Esophagus muscularis mucosa (tissue), 3 donors: ENCODE data around the gene ZNF853.

Source experiments
- POLR2AphosphoS5 ChIP-seq, 2 donors: sonication (generic); formaldehyde crosslinking; IDR thresholded peaks; one replicate each; pipeline ENCODE4 v1.6.1; 2017; ENCODE audit warnings: antibody characterized with exemption in 2 of 2
- TF ChIP-seq, protein P1 (sequence below), 3 experiments: fragments of 200-600 bp in 2 of 3; fragments of 450-650 bp in 1 of 3; sonication (generic) in 2 of 3; IDR thresholded peaks; one replicate each; pipeline ENCODE4 v1.5.1; 2017 to 2019; ENCODE audit warnings: antibody characterized with exemption in 3 of 3, mild to moderate bottlenecking in 2 of 3, moderate library complexity in 1 of 3

DNA sequence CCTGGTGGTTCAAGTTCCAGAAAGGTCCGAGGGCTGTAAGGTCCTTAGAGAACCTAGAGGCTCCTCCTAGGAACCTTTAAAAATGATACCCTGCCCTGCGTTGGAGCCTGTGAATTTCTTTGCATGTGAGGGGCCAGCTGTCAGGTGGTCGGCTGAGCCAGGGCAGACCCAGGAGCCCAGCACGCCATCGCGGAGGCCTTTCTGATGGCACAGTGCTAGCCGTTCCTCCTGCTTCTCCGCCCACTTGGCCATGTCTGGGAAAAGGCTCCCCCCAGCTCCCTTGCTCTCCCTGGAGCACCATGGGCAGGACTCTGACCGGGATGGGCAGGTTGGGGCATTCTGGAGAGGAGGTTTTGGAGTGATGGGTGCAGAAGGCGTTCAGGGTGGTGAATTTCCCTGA lies 29.3 kb downstream of the ZNF853 start:
- TF ChIP-seq, protein P1, sequence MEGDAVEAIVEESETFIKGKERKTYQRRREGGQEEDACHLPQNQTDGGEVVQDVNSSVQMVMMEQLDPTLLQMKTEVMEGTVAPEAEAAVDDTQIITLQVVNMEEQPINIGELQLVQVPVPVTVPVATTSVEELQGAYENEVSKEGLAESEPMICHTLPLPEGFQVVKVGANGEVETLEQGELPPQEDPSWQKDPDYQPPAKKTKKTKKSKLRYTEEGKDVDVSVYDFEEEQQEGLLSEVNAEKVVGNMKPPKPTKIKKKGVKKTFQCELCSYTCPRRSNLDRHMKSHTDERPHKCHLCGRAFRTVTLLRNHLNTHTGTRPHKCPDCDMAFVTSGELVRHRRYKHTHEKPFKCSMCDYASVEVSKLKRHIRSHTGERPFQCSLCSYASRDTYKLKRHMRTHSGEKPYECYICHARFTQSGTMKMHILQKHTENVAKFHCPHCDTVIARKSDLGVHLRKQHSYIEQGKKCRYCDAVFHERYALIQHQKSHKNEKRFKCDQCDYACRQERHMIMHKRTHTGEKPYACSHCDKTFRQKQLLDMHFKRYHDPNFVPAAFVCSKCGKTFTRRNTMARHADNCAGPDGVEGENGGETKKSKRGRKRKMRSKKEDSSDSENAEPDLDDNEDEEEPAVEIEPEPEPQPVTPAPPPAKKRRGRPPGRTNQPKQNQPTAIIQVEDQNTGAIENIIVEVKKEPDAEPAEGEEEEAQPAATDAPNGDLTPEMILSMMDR (IDR thresholded peaks at IDR 0.05): no peak
- TF ChIP-seq POLR2AphosphoS5 (IDR thresholded peaks at IDR 0.05): no peak
